Lower lobe of right lung (tissue), 2 donors: ENCODE results near the gene TMEM215. TPM values are rescaled to one million over a fixed set of nuclear protein-coding genes. Genes with fewer than 3 reads are reported as not detected.

Source experiments
- ATAC-seq, 2 donors: fragments of 200-7000 bp; cut with Tn5 transposase; one replicate each; pipeline ENCODE4 v1.9.1; 2020 to 2022; ENCODE audit warnings: mild to moderate bottlenecking in 2 of 2, moderate library complexity in 2 of 2
- DNase-seq: peaks from one replicate; pipeline ENCODE4 v3.0.0-alpha.2; 2020
- H3K27ac ChIP-seq: fragments of 200-600 bp; one replicate; pipeline ENCODE4 v1.8.0; 2022
- H3K27me3 ChIP-seq: fragments of 200-600 bp; one replicate; pipeline ENCODE4 v1.8.0; 2022; ENCODE audit warnings: low read depth
- H3K36me3 ChIP-seq: fragments of 200-600 bp; one replicate; pipeline ENCODE4 v1.8.0; 2022; ENCODE audit warnings: mild to moderate bottlenecking
- H3K4me1 ChIP-seq: fragments of 200-600 bp; one replicate; pipeline ENCODE4 v1.8.0; 2022
- H3K4me3 ChIP-seq: fragments of 200-600 bp; one replicate; pipeline ENCODE4 v1.8.0; 2022; ENCODE audit warnings: mild to moderate bottlenecking
- H3K9me3 ChIP-seq: fragments of 200-600 bp; one replicate; pipeline ENCODE4 v1.8.0; 2022
- CTCF ChIP-seq: fragments of 200-600 bp; IDR thresholded peaks from one replicate; pipeline ENCODE4 v1.8.0; 2022; ENCODE audit warnings: antibody characterized with exemption, mild to moderate bottlenecking
- intact Hi-C: fragments of 100-400 bp; cut with DNase I; formaldehyde crosslinking; loops from one replicate; pipeline ENCODE4 v1.11.0; 2022
- total RNA-seq: library from RNA; stranded (reverse); fragmentation: NEBNext Ultra II Directional; extraction: Animal tissue kit (Norgen Biotek cat#: 25700); gene quantifications from one replicate; pipeline ENCODE4 v1.2.1, GENCODE V29; 2021
- donor health status: DM: no; HTN: yes; CAD: no; lungs with severe emphysema.

TMEM215 gene
- total RNA-seq, 1 donor from 2014 or later = 0.09 TPM

DNA sequence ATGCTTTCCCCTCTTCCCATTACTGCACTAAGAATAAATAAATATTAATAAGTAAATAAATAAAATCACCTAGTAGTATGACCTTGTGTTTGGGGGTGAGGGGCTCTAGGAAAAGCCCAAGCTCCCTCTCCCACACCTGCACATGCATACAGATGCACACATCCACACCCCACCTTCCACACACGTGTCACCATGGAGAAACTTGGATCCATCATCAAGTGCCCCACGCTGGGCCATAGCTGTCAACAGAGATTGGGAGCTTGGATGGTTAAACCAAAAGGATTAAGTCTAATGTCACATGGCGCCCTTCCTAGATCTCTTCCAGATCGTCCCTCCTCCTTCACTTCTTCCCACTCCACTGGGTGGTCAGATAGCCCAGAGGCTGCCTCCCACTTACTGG is 37.0 kb downstream of the TMEM215 start:
- intact Hi-C loops = no loop called here
- Histone ChIP-seq H3K36me3 (no peaks in the 10 kb centered on the region), H3K9me3 (no peaks in the 10 kb centered on the region), H3K4me1 (no peaks in the 10 kb centered on the region), H3K4me3 (no peak overlapping the region), H3K27me3 (peaks cover 6% of the 10 kb centered on the region), H3K27ac (no peak overlapping the region)
- no peak for ATAC-seq
- no peak for DNase-seq
- TF ChIP-seq CTCF = no peak

DNA sequence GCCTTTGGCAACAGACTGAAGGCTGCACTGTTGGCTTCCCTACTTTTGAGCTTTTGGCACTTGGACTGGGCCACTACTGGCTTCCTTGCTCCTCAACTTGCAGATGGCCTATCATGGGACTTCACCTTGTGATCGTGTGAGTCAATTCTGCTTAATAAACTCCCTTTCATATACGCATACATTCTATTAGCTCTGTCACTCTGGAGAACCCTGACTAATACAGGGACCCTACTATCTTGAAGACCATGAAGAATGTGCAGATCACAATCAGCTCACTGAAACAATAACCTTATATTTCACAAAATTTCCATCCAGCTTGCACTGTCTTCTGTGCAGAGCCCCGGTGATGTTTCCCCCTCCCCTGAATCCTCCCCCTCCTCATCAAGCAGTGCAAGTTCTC is 39.8 kb downstream of the TMEM215 start:
- H3K27ac ChIP-seq = no peak overlapping the region
- H3K9me3 ChIP-seq = no peaks in the 10 kb centered on the region
- no peak for DNase-seq
- no peak for TF ChIP-seq CTCF
- H3K4me1 ChIP-seq = no peaks in the 10 kb centered on the region
- no peak for ATAC-seq
- no peaks in the 10 kb centered on the region for H3K27me3 ChIP-seq
- intact Hi-C loops = no loop called here
- H3K4me3 ChIP-seq = no peak overlapping the region
- no peaks in the 10 kb centered on the region for H3K36me3 ChIP-seq

GRCh38 chr9:32823551-32823950 is 40.2 kb downstream of the TMEM215 start:
- Histone ChIP-seq H3K9me3 (no peaks in the 10 kb centered on the region), H3K27ac (no peak overlapping the region), H3K4me1 (no peaks in the 10 kb centered on the region), H3K36me3 (no peaks in the 10 kb centered on the region), H3K4me3 (no peak overlapping the region), H3K27me3 (no peaks in the 10 kb centered on the region)
- no peak for DNase-seq
- no peak for ATAC-seq
- intact Hi-C loops = no loop called here
- TF ChIP-seq CTCF = no peak

DNA sequence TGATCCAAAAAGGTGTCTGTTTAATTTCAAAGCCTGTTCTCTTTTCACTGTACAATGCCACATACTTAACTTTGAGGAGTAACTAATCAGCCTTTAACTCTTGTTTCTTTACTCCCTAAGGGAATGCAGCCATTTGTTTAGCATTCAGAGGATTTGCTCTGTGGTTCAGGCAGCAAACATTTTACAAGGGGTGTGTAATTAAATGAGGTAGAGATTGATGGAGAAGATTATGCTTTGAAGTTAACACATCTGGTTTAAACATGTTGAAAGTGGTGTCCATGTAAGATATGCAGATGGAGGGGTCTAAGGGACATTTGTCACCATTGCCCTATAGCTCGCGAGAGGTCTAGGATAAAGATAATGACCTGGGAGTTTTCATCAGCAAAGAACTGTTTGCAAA is 41.9 kb downstream of the TMEM215 start:
- DNase-seq (no peak), ATAC-seq (no peak)
- TF ChIP-seq CTCF = no peak

GRCh38 chr9:32828861-32829260 is 45.5 kb downstream of the TMEM215 start:
- no peak for DNase-seq
- ATAC-seq = no peak
- intact Hi-C loops = no loop called here

More for the DNA sequence above, 41.9 kb downstream of the TMEM215 start:
- Histone ChIP-seq H3K36me3 (no peaks in the 10 kb centered on the region), H3K4me1 (no peaks in the 10 kb centered on the region), H3K27me3 (no peaks in the 10 kb centered on the region), H3K4me3 (no peak overlapping the region), H3K9me3 (no peaks in the 10 kb centered on the region), H3K27ac (no peak overlapping the region)
- intact Hi-C loops = no loop called here

More at GRCh38 chr9:32828861-32829260, 45.5 kb downstream of the TMEM215 start:
- Histone ChIP-seq H3K4me1 (no peaks in the 10 kb centered on the region), H3K27me3 (no peaks in the 10 kb centered on the region), H3K4me3 (no peak overlapping the region), H3K36me3 (no peaks in the 10 kb centered on the region), H3K9me3 (no peaks in the 10 kb centered on the region), H3K27ac (no peak overlapping the region)
- no peak for TF ChIP-seq CTCF
